ENCODE data around the gene HLA-B. TPM values are rescaled to one million over a fixed set of nuclear protein-coding genes. Genes with fewer than 3 reads are reported as not detected.

The HLA-B gene
- total RNA-seq, 1 experiment from 2014 or later: 68.6 TPM

DNA sequence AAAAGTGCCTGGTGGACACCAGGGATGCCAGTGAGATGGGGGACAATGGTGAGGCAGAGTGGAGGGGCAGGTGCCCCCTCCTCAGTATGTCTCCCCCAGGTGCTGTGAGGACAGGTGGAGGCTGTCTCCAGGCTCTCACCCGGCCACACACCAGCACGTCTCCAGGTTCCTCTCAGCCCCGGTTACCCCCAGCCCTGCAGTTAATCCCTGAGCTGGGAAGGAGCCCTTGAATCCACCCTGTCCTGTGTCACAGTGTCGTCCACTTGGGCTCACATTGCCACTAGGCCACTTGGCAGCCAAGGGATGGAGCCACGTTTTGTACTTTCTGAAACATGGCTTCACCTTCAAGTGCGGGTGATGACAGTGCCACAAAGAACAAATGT is 21.7 kb upstream of the HLA-B start:
- WGBS (ENCODE audit: extremely low coverage, insufficient read length, low lambda C conversion rate): no CpG with 5 or more reads among the region's 6 CpGs
- H3K9ac ChIP-seq (ENCODE audit: extremely low read depth, insufficient read length, low read length): no peak overlapping the region
- no peaks in the 10 kb centered on the region for H3K4me1 Mint-ChIP-seq
- H3K23ac ChIP-seq (ENCODE audit: insufficient read length, low read depth, low read length): no peak overlapping the region
- no peak overlapping the region for H4K8ac ChIP-seq (replicated peaks; ENCODE audit: insufficient read length, low read depth, low read length)
- H2AFZ ChIP-seq (ENCODE audit: low read length): no peak overlapping the region
- H3K27ac Mint-ChIP-seq: 0 out of 7 replicates have a peak overlapping the region, but pooled peaks of 1 of the 3 experiments have one; percentile 29
- H3K9me3 Mint-ChIP-seq: no peaks in the 10 kb centered on the region
- no peaks in the 10 kb centered on the region for H3K4me1 ChIP-seq (ENCODE audit: insufficient read depth, low read length)
- peaks cover 5% of the 10 kb centered on the region for H3K27me3 Mint-ChIP-seq (ENCODE audit: low read depth)
- no peak overlapping the region for H4K5ac ChIP-seq (ENCODE audit: insufficient read length, low read depth, low read length)
- no peak overlapping the region for H3K14ac ChIP-seq (ENCODE audit: insufficient read depth, low read length)
- no peak overlapping the region for H3K18ac ChIP-seq (ENCODE audit: insufficient read length, low read depth, low read length)
- no peaks in the 10 kb centered on the region for H3K79me1 ChIP-seq (ENCODE audit: insufficient read depth, low read depth, low read length, poor library complexity, severe bottlenecking)
- no peak overlapping the region for H2BK120ac ChIP-seq (ENCODE audit: low read depth, low read length, poor library complexity, severe bottlenecking)
- H3K4me2 ChIP-seq (ENCODE audit: insufficient read depth, insufficient read length, low read length): no peak overlapping the region
- no peaks in the 10 kb centered on the region for H3K36me3 Mint-ChIP-seq (ENCODE audit: insufficient read depth in 1 of 3, low read depth in 3 of 3)
- TF ChIP-seq, protein P1, sequence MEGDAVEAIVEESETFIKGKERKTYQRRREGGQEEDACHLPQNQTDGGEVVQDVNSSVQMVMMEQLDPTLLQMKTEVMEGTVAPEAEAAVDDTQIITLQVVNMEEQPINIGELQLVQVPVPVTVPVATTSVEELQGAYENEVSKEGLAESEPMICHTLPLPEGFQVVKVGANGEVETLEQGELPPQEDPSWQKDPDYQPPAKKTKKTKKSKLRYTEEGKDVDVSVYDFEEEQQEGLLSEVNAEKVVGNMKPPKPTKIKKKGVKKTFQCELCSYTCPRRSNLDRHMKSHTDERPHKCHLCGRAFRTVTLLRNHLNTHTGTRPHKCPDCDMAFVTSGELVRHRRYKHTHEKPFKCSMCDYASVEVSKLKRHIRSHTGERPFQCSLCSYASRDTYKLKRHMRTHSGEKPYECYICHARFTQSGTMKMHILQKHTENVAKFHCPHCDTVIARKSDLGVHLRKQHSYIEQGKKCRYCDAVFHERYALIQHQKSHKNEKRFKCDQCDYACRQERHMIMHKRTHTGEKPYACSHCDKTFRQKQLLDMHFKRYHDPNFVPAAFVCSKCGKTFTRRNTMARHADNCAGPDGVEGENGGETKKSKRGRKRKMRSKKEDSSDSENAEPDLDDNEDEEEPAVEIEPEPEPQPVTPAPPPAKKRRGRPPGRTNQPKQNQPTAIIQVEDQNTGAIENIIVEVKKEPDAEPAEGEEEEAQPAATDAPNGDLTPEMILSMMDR (conservative IDR thresholded peaks at IDR 0.05): no peak
- no peak for DNase-seq
- no peaks in the 10 kb centered on the region for H3K79me2 ChIP-seq (ENCODE audit: insufficient read depth, low read length)
- H3T11ph ChIP-seq (ENCODE audit: low read length): no peak overlapping the region
- no peak overlapping the region for H2BK5ac ChIP-seq (ENCODE audit: insufficient read length, low read length)
- no peaks in the 10 kb centered on the region for H4K20me1 ChIP-seq (ENCODE audit: control insufficient read depth, insufficient read depth, insufficient read length)
- no peak overlapping the region for H3K56ac ChIP-seq (ENCODE audit: insufficient read length, low read depth, low read length)
- H3K4me3 Mint-ChIP-seq: no peak overlapping the region
- no peaks in the 10 kb centered on the region for H3K27me3 ChIP-seq (ENCODE audit: insufficient read depth, low read length)
- H2BK20ac ChIP-seq (ENCODE audit: low read depth, low read length, poor library complexity, severe bottlenecking): no peak overlapping the region
- H2BK15ac ChIP-seq (ENCODE audit: low read depth, low read length): no peak overlapping the region
- H3K4ac ChIP-seq (ENCODE audit: low read depth, low read length): no peak overlapping the region
- no peaks in the 10 kb centered on the region for H3K23me2 ChIP-seq (ENCODE audit: insufficient read length, low read depth, low read length, poor library complexity, severe bottlenecking)
- H3K9me3 ChIP-seq (ENCODE audit: control insufficient read depth, low read depth, low read length): no peaks in the 10 kb centered on the region
- no peak overlapping the region for H2BK12ac ChIP-seq (ENCODE audit: insufficient read length, low read depth, low read length)
- no peak overlapping the region for H2AK5ac ChIP-seq (ENCODE audit: insufficient read length, low read length)
- H4K91ac ChIP-seq (ENCODE audit: insufficient read length, low read depth, low read length): no peak overlapping the region
- no peak overlapping the region for H3K27ac ChIP-seq (ENCODE audit: insufficient read length, low read depth, low read length)
